Mucosa of gallbladder (tissue), 1 donor: ENCODE measurements around the gene PHETA2. TPM values are rescaled to one million over a fixed set of nuclear protein-coding genes. Genes with fewer than 3 reads are reported as not detected.
"Not testable (repeated sequence)": the region's sequence is repeated elsewhere in the genome, so short reads cannot be mapped to it uniquely, and the experiment has no call there.

Experiments used
- DNase-seq: peaks from one replicate; pipeline ENCODE4 v3.0.0-alpha.2; 2020; ENCODE audit warnings: low spot score
- total RNA-seq: library from RNA; stranded (reverse); gene quantifications from one replicate; pipeline ENCODE4 v1.2.1, GENCODE V29; 2021
- donor health status: DM: no; HTN: no; CAD: no.

The PHETA2 gene
- total RNA-seq, 1 donor from 2014 or later, result 10.3 TPM

- no peak for DNase-seq
These were observed 4.1 kb upstream of the PHETA2 start for GRCh38 chr22:42069801-42070516.

DNA sequence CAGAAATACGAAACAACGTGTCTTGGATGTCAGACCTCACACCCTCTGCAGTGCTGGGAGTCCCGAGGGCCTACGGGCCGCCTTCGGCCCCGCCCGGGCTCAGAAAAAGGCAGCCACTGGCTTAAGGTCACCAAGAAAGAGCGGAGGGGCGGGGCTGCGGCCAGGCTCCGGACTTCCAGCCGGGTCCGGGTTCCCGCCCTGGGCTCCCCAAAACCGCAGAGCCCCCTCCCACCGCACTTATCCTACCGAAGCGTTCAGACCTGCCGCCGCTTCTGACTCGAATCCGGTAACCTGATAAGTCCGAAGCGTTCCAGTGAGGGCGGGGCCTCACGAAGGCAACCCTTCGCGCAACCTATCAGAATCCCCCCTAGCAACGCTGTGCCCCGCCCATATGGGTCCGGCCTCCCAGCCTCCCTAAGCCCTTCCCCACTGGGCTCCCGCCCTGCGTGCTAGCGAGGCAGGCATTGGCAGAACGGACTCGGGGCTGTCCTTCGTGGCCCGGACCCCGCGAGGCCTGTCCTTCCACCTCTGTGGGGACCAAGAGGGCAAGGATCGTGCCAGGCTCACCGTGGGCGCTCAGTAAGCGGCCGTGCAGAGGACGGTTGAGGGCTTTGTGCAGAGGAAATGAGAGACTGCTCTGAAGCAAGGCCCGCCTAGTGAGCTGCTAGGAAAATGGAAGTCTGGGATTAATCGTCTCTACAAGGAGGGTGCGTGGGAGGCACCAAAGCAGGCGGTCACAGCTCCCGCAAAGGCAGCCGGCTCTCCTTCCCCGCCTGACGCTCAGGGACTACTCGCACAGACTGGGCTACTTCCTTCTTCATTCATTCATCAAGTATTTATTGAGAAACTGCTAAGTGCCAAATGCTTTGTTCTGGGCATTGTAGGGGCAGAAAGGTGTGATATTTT is 3.3 kb upstream of the PHETA2 start, which contains the start of gene NAGA:
Gene NAGA, minus strand, starts transcription at position 296 of the 906 bp plus-strand sequence. CDS start 515 bp downstream, outside the sequence.
- peak; percentile 93 for DNase-seq

GRCh38 chr22:42071508-42071907 is 2.5 kb upstream of the PHETA2 start:
- DNase-seq, result not testable (repeated sequence)

DNA sequence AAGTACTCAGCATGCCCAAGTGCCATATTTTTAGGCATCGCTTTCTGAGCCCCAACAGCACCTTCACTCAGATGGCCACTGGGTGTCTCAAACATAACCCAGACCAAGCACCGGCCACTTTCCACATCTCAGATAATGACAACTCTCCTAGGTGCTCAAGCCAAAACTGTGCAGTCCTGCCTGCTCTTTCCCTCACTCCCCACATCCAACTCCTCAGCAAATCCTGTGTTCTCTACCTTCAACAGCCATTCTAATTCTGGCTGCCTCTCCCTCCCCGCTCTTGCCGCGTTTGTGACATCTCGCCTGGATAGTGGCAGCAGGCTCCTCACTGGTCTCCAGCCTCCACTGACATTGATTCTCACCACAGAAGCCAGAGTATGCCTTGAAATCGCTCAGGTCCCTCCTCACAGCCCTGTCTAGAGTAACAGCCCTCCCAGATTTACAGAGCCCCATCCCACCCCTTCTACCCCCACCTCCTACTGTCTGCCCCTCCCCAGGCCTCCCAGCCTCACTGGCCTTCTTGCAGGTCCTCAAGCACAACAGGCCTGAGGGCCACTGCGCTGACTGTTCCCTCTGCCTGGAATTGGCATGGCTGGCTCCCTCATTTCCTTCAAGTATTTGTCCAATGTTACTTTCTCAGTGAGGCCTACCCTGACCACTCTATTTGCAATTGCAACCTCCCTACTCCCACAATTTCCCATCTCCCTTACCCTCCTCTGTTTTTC is 1.3 kb upstream of the PHETA2 start:
- DNase-seq, result no peak

DNA sequence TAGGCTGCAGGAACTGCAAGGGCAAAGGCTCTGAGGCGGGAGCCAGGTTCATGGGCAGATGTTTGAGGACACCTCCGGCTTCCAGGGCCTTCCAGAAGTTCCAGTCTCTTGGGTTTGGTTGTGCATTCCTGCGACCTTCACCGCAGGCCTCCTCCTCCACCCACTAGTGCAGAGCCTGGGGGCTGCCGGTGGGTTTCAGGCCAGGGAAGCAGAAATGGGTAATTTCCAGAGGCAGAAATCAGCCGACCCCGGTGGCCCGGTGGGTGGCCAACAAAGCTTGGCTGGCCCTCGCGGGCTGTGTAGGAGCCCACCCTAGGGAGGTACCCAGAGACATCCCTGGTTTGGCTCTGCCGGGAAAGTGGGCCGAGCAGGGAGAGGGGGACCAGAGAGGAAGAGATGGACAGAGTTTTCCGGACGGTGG is 417 bp upstream of the PHETA2 start:
- no peak for DNase-seq

DNA sequence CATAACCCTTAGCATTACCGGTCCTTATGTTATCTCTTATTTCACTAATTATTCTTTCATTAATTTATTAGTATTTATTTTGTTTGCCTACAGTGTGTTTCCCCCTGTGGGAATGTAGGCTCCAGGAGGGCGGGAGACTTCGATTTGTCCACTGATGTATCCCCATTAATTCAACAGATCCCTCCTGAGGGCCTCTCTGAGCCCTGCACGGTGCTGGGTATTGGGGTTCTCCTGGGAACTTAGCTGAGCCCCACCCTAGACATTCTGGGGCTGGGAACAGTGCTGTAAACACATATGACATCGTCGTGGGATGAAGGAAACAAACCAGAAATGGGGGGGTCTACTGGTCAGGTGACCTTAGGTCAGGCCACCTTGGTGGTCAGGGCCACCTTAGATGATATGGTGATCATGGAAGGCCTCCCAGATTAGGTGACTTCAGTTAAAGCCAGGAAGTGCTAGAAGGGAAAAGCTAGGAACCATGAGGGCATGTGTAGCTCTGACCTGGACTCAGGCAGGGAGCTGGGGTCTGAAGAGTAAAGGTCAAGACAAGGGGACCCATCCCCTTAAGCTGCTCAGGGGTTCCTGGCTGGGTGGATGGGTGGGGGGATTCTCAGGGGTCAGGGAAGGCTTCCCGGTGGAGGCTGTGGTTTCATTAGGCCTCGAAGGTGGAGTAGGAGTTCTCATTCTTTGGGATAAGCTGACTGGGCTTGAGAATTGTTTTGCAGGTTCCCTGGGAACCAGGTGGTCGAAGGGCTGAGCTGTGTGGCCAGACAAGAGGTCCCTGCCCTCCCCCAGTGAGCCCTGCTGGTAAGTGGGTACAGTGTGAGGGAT is 1.0 kb downstream of the PHETA2 start:
- no peak for DNase-seq

DNA sequence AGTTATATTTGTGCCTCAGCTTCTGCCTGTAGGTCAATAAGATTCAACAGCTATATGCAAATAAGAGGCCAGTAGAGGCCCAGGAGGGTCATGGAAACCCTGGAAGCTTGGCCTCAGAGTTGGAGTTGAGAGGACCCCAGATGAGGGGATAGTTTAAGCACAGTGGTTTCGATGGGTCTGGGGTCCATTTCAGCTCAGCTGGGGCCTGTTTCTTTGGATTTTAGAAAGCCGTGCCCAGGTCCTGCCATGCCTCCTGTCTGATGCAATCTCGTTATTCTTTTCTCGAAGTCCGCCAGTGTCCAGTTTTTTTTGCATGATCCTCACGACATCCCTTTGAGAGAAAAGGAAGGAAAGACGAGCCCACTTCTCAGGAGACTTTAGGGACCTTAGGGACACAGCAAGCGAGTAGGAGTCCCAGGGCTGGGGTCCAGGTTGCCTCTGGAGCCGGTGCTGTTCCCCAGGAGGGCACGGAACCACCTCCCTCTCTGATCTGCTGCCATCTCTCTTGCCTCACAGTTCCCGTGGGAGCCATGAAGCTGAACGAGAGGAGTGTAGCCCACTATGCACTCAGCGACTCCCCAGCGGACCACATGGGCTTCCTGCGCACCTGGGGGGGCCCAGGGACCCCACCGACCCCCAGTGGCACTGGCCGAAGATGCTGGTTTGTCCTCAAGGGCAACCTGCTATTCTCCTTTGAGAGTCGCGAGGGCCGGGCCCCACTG is 2.9 kb downstream of the PHETA2 start:
- no peak for DNase-seq

DNA sequence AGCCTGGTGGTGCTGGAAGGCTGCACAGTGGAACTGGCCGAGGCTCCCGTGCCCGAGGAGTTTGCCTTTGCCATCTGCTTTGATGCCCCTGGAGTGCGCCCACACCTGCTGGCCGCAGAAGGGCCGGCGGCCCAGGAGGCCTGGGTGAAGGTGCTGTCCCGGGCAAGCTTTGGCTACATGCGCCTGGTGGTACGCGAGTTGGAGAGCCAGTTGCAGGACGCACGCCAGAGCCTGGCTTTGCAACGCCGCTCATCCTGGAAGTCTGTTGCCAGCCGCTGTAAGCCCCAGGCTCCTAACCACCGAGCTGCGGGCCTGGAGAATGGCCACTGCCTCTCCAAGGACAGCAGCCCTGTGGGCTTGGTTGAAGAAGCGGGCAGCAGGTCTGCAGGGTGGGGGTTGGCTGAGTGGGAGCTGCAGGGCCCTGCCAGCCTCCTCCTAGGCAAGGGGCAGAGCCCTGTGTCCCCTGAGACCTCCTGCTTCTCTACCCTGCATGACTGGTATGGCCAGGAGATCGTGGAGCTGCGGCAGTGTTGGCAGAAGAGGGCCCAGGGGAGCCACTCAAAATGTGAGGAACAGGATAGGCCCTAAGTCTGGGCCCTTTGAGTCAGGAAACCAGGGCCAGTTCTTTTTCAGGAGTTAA is 3.6 kb downstream of the PHETA2 start:
- no peak for DNase-seq

DNA sequence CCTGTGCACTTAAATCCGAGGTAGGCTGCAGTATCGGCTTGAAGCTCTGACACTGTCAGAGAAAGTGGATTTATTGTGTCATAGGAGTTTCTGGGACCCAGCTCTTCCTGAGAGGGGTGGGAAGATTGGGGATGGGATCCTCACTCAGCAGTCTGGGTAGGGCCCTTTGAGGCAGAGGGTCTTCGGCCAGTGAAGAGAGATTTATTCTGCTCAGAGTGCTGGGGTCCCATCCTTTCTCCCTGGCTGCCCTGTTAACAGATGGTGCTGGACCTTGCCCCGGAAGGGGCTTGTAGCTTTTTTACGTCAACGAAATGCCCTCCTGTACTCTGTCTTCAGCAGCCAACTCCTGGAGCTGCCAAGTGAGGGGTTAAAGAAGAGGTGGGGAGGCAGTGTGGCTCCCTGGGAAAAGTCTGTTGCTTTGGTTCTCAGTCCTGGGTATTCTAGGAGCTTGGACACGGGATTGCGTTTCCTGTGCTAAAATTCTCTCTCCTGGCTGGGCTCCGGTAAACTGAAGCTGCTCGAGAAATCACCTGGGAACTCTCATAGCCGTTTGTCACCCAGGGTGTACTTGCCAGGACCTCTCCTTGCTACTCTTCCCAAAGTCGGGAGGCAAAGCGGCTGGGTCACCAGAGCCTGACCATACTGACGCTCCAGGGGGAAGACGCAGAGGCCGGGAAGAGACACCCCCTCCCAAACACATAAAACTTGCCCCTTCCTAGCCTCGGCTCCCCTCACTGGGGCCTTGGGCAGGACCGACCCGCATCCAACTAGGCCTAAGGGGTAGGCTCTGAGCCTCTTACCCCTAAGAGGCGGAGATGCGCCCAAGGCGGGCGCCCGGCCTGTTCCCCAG is 4.6 kb downstream of the PHETA2 start:
- no peak for DNase-seq

DNA sequence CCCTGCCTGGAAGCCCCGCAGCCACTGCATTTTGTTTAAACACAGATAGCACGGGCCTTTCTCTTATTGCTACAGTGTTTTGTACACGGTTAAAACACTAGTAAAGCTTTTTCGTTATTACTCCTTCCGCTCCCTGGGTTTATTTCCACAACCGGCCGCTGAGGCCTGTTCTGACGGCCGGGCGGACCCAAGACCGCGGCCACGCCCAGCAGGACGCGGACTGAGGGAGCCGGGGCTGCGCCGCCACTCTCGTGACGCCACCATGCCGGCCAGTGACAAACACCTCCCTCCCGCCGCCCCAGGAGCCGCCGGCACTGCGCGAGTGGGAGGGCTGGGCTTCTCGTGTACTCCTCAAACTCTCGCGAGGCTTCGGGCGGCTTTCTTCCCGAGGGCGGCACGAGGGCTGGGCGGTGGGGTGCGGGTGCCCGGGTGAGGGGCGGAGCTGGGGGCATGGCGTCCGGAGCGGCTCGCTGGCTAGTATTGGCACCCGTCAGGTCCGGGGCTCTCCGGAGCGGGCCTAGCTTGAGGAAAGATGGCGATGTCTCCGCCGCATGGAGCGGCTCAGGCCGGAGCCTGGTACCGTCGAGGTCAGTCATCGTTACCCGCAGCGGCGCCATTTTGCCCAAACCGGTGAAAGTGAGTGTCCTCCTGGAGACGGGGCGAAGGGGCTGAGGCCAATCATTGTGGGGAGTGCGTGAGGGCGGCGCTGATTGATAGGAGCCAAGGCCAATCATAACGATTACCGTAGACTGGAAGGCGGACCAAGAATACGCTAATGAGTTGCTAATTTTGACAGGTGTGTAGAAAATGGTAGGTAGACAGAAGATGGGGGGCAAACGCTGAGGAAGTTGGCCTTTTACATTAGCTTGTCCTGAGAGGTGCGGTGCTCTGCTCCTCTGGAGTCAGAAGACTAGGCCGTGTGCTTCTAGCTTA is 5.5 kb downstream of the PHETA2 start, which contains the start of gene SMDT1:
Gene SMDT1, plus strand, starts transcription at position 382 of the 933 bp plus-strand sequence. Its CDS starts 69 bp downstream, at position 451.
- peak; percentile 99 for DNase-seq

DNA sequence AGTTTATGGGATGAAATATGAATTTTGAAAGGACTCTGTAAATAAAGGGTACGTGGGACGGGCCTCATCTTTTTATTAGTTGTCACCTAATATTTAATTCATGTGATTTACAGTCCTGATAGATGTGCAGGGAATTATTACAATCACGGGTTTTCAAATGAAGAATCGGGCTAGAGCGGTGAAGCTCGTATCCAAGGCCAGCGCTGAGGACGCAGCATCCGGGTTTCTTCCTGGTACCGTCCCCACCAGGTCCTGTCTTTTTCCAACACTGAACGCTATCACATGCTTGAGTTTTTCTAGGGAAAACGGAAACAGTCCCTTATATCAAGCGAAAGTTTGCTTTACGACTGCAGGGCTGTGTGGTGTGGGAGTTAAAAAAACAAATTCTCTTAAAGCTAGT is 6.2 kb downstream of the PHETA2 start:
- no peak for DNase-seq

DNA sequence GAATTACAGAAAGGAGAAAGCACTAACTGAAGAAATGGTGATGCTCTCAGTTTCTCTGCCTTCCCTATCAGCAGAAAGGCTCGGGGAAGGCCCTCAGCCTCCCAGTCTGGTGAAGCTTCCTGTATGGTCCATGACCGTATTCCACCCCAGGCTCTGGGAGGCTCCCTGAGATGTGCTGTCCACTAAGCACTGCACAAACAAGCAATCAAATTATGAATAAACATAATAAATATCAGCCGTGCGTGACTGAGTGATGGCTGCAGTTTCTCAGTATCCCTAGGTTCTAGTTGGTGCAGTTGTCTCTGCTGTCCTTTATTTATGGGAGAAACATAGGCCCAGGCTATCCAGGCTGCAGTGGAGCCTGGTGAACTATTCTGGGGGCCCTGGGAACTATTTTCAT is 9.1 kb downstream of the PHETA2 start:
- no peak for DNase-seq

DNA sequence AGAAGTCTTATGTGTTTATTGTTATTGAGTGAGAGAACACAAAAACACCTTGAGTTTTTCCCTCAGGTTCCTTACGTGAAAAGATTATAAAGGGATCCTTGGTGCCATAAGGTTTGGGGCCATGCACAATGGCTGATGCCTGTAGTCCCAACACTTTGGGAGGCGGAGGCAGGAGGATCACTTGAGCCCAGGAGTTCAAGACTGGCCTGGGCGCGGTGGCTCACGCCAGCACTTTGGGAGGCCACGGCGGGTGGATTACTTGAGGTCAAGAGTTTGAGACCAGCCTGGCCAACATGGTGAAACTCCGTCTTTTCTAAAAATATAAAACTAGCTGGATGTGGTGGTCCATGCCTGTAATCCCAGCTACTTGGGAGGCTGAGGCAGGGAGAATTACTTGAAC is 10.8 kb downstream of the PHETA2 start:
- DNase-seq, result no peak

DNA sequence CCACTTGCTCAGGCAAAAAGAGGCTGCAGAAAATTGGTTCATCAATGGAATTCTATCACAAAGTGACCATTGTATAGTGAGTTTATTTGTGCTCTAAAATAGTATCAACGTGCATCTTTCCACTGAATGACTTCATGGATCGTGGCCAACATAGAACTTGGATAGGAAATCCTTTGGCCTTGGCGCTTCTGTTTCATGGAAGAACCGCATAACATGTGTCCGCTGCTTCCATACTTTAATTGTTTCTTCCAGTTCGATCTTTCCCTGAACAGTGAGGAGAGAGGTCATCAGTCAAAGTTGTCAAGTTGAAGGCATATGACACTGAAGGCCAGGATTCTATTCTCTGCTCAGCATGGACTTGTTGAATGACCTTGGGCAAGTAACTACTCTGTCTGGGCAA is 12.0 kb downstream of the PHETA2 start:
- no peak for DNase-seq

- DNase-seq, result peak; percentile 100
These were observed 16.8 kb downstream of the PHETA2 start, which contains the start of gene NDUFA6 for GRCh38 chr22:42090596-42091454. Gene NDUFA6, minus strand, starts transcription at chr22:42090772. Its CDS starts 28 bp downstream, at chr22:42090744.

- no peak for DNase-seq
These were observed 17.4 kb downstream of the PHETA2 start for GRCh38 chr22:42091455-42091782.

DNA sequence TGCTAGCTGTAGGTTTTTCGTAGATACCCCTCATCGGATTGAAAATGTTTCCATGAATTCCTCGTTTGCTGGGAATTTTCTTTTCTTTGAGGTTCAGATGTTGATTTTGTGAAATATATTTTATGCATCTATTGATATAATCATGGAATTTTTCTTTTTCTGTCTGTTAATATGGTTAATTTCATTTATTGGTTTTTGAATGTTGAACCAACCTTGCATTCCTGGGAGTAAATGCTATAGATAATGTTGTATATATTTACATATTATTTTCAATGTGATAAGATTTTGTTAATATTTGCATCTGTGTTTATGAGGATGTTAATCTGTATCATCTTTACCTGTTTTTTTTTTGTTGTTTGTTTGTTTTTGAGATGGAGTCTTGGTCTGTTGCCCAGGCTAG is 27.2 kb downstream of the PHETA2 start:
- DNase-seq, result no peak
